ENCODE data around the gene SLX4IP. TPM values are rescaled to one million over a fixed set of nuclear protein-coding genes. Genes with fewer than 3 reads are reported as not detected.

SLX4IP gene
- total and polyA plus RNA-seq, 2 of the 13 experiments (the other 11 are each of a cell fraction or from before 2014, with no cell fraction given): 3.6 to 7.3 TPM

- TF ChIP-seq HMGXB3 (CRISPR knock-in tag; IDR thresholded peaks at IDR 0.05; ENCODE audit: borderline replicate concordance) (peak; percentile 62; the same call in 1 of the 2 replicates), SOX5 (CRISPR knock-in tag; IDR thresholded peaks at IDR 0.05; ENCODE audit: borderline replicate concordance) (peak; percentile 88), HNRNPH1 (optimal IDR thresholded peaks at IDR 0.05; ENCODE audit: low read depth, low read length) (no peak), ZNF33A (CRISPR knock-in tag; IDR thresholded peaks at IDR 0.05; ENCODE audit: borderline replicate concordance) (peak; percentile 67; the same call in 1 of the 2 replicates), KAT2B (IDR thresholded peaks at IDR 0.05; ENCODE audit: borderline replicate concordance, low read depth, low read length) (no peak), ZNF775 (CRISPR knock-in tag; IDR thresholded peaks at IDR 0.05; ENCODE audit: borderline replicate concordance) (no peak), ERF (CRISPR knock-in tag; IDR thresholded peaks at IDR 0.05) (peak; percentile 72), RARA (CRISPR knock-in tag; IDR thresholded peaks at IDR 0.05) (peak; percentile 71), ZNF496 (CRISPR knock-in tag; IDR thresholded peaks at IDR 0.05; ENCODE audit: insufficient replicate concordance) (no peak), KLF16 (CRISPR knock-in tag; IDR thresholded peaks at IDR 0.05) (peak in 1 of 2 experiments; percentile 13; a peak in 1 of 4 replicates), MLX (CRISPR knock-in tag; IDR thresholded peaks at IDR 0.05) (0 out of 2 replicates have a peak, but pooled peaks have one; percentile 19), ZBTB25 (CRISPR knock-in tag; IDR thresholded peaks at IDR 0.05) (peak; percentile 35), TFDP1 (CRISPR knock-in tag; IDR thresholded peaks at IDR 0.05; ENCODE audit: borderline replicate concordance) (peak; percentile 48; the same call in 1 of the 2 replicates), SOX13 (IDR thresholded peaks at IDR 0.05) (no peak), SOX13 (CRISPR knock-in tag; conservative IDR thresholded peaks at IDR 0.05 in 1 of 2, IDR thresholded peaks at IDR 0.05 in 1 of 2) (peak in 1 of 2 experiments; percentile 85; a peak in 2 of 4 replicates), POGZ (CRISPR knock-in tag; IDR thresholded peaks at IDR 0.05) (peak; percentile 51; the same call in 1 of the 2 replicates), FOXA3 (CRISPR knock-in tag; IDR thresholded peaks at IDR 0.05) (0 out of 2 replicates have a peak, but pooled peaks have one; percentile 25), FOXK1 (CRISPR knock-in tag; IDR thresholded peaks at IDR 0.05; ENCODE audit: borderline replicate concordance, low read depth) (peak; percentile 59; the same call in 1 of the 2 replicates), MEF2D (CRISPR knock-in tag; IDR thresholded peaks at IDR 0.05) (peak; percentile 35; the same call in 1 of the 2 replicates), FOXO4 (CRISPR knock-in tag; conservative IDR thresholded peaks at IDR 0.05) (no peak), GATAD2A (CRISPR knock-in tag; IDR thresholded peaks at IDR 0.05) (peak; percentile 88)
Observed at GRCh38 chr20:10555865-10556308, 120.8 kb downstream of the SLX4IP start (continued).
